Measurements from ENCODE around the gene GRID2.

DNA sequence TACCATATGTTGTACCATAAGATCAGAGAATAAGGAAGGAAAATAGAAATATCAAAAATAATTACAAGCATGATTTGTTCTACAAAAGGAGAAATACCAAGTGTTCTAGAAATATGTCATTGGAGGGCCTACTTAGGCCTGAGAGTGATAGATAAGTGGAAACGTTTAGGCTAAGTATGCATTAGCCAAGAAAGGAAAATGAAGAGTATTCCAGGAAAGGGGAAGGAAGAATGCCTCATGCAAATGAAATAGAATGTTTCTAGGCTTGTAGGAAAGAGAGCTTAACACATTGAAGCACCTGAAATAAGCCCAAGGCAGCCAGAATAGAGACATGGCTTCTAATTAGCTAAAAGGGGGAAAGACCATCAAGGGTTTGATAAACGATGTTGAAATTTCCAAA lies 929.1 kb downstream of the GRID2 start:
- TF ChIP-seq POLR2A (IDR thresholded peaks at IDR 0.05; ENCODE audit: low read length) (no peak), GATA1 (IDR thresholded peaks at IDR 0.05; ENCODE audit: low read depth, low read length) (no peak)

Measured in erythroblast (primary cell).